ENCODE data around the gene CADPS2. TPM values are rescaled to one million over a fixed set of nuclear protein-coding genes. Genes with fewer than 3 reads are reported as not detected.

CADPS2 gene
- total and polyA plus RNA-seq, 3 experiments from 2014 or later = not detected

GRCh38 chr7:122619664-122620063 is 266.6 kb downstream of the CADPS2 start:
- H3K4me1 Mint-ChIP-seq = no peaks in the 10 kb centered on the region
- Histone ChIP-seq H3K36me3 (ENCODE audit: insufficient read depth, low read length) (no peaks in the 10 kb centered on the region), H3K4me1 (ENCODE audit: insufficient read depth, low read length) (no peaks in the 10 kb centered on the region), H3K9me3 (ENCODE audit: low read length) (no peaks in the 10 kb centered on the region), H3K27me3 (ENCODE audit: insufficient read depth, low read length, poor library complexity, severe bottlenecking) (no peaks in the 10 kb centered on the region), H3K4me3 (ENCODE audit: low read length) (no peak overlapping the region), H3K27ac (ENCODE audit: low read depth, low read length) (no peak overlapping the region)
- no peak for DNase-seq
- POLR2A ChIA-PET = no interaction called here
- H3K4me3 Mint-ChIP-seq = no peak overlapping the region
- no peaks in the 10 kb centered on the region for H3K27me3 Mint-ChIP-seq
- CTCF ChIA-PET = no interaction called here
- peaks cover under 1 to 21% (median 6%) of the 10 kb centered on the region in 5 donors for H3K9me3 Mint-ChIP-seq
- H3K27ac Mint-ChIP-seq = no peak overlapping the region
- H3K36me3 Mint-ChIP-seq = no peaks in the 10 kb centered on the region

- H3K27me3 Mint-ChIP-seq = no peaks in the 10 kb centered on the region
- H3K9me3 Mint-ChIP-seq = peaks cover 1 to 17% (median 4%) of the 10 kb centered on the region in 5 donors
- no peaks in the 10 kb centered on the region for H3K36me3 ChIP-seq (ENCODE audit: insufficient read depth, low read length)
- no peak overlapping the region for H3K4me3 Mint-ChIP-seq
- H3K27me3 ChIP-seq (ENCODE audit: insufficient read depth, low read length, poor library complexity, severe bottlenecking) = no peaks in the 10 kb centered on the region
- H3K4me3 ChIP-seq (ENCODE audit: low read length) = no peak overlapping the region
- CTCF ChIA-PET = no interaction called here
- no peaks in the 10 kb centered on the region for H3K4me1 ChIP-seq (ENCODE audit: insufficient read depth, low read length)
- POLR2A ChIA-PET = no interaction called here
- H3K36me3 Mint-ChIP-seq = no peaks in the 10 kb centered on the region
- no peak overlapping the region for H3K27ac Mint-ChIP-seq
- no peaks in the 10 kb centered on the region for H3K9me3 ChIP-seq (ENCODE audit: low read length)
- DNase-seq = no peak
- H3K4me1 Mint-ChIP-seq = no peaks in the 10 kb centered on the region
- no peak overlapping the region for H3K27ac ChIP-seq (ENCODE audit: low read depth, low read length)
Measured at GRCh38 chr7:122618585-122619189, 267.6 kb downstream of the CADPS2 start.

- CTCF ChIA-PET = no interaction called here
- DNase-seq = no peak
- Histone ChIP-seq H3K27ac (ENCODE audit: low read depth, low read length) (no peak overlapping the region), H3K4me1 (ENCODE audit: insufficient read depth, low read length) (no peaks in the 10 kb centered on the region), H3K9me3 (ENCODE audit: low read length) (no peaks in the 10 kb centered on the region), H3K4me3 (ENCODE audit: low read length) (no peak overlapping the region), H3K27me3 (ENCODE audit: insufficient read depth, low read length, poor library complexity, severe bottlenecking) (no peaks in the 10 kb centered on the region), H3K36me3 (ENCODE audit: insufficient read depth, low read length) (no peaks in the 10 kb centered on the region)
- H3K27me3 Mint-ChIP-seq = no peaks in the 10 kb centered on the region
- no peak overlapping the region for H3K27ac Mint-ChIP-seq
- peaks cover 0 to 21% (median 6%) of the 10 kb centered on the region in 5 donors for H3K9me3 Mint-ChIP-seq
- POLR2A ChIA-PET = no interaction called here
- H3K4me3 Mint-ChIP-seq = no peak overlapping the region
- no peaks in the 10 kb centered on the region for H3K36me3 Mint-ChIP-seq
- H3K4me1 Mint-ChIP-seq = no peaks in the 10 kb centered on the region
Measured at GRCh38 chr7:122616951-122617350, 269.3 kb downstream of the CADPS2 start.

GRCh38 chr7:122605929-122606328 is 280.3 kb downstream of the CADPS2 start:
- Mint-ChIP-seq H3K36me3 (peaks cover 0 to 2% (median 0%) of the 10 kb centered on the region in 3 donors), H3K27me3 (no peaks in the 10 kb centered on the region)
- CTCF ChIA-PET = no interaction called here

GRCh38 chr7:122604251-122604650 is 282.0 kb downstream of the CADPS2 start:
- POLR2A ChIA-PET = no interaction called here
- Mint-ChIP-seq H3K27me3 (no peaks in the 10 kb centered on the region), H3K36me3 (peaks cover 0 to 2% (median 0%) of the 10 kb centered on the region in 3 donors), H3K4me1 (no peaks in the 10 kb centered on the region), H3K4me3 (no peak overlapping the region), H3K9me3 (peaks cover 0 to 20% (median 5%) of the 10 kb centered on the region in 5 donors), H3K27ac (no peak overlapping the region)
- CTCF ChIA-PET = no interaction called here
- no peaks in the 10 kb centered on the region for H3K36me3 ChIP-seq (ENCODE audit: insufficient read depth, low read length)
- H3K27ac ChIP-seq (ENCODE audit: low read depth, low read length) = no peak overlapping the region
- H3K27me3 ChIP-seq (ENCODE audit: insufficient read depth, low read length, poor library complexity, severe bottlenecking) = no peaks in the 10 kb centered on the region
- DNase-seq = no peak
- no peaks in the 10 kb centered on the region for H3K4me1 ChIP-seq (ENCODE audit: insufficient read depth, low read length)
- no peak overlapping the region for H3K4me3 ChIP-seq (ENCODE audit: low read length)
- H3K9me3 ChIP-seq (ENCODE audit: low read length) = no peaks in the 10 kb centered on the region

More at GRCh38 chr7:122605929-122606328, 280.3 kb downstream of the CADPS2 start:
- Mint-ChIP-seq H3K4me3 (no peak overlapping the region), H3K4me1 (no peaks in the 10 kb centered on the region), H3K9me3 (peaks cover 0 to 27% (median 4%) of the 10 kb centered on the region in 5 donors), H3K27ac (no peak overlapping the region)
- H3K36me3 ChIP-seq (ENCODE audit: insufficient read depth, low read length) = no peaks in the 10 kb centered on the region
- no peaks in the 10 kb centered on the region for H3K27me3 ChIP-seq (ENCODE audit: insufficient read depth, low read length, poor library complexity, severe bottlenecking)
- no peak overlapping the region for H3K4me3 ChIP-seq (ENCODE audit: low read length)
- H3K4me1 ChIP-seq (ENCODE audit: insufficient read depth, low read length) = no peaks in the 10 kb centered on the region
- H3K9me3 ChIP-seq (ENCODE audit: low read length) = no peaks in the 10 kb centered on the region
- H3K27ac ChIP-seq (ENCODE audit: low read depth, low read length) = no peak overlapping the region
- POLR2A ChIA-PET = no interaction called here
- no peak for DNase-seq

GRCh38 chr7:122602800-122603199 is 283.5 kb downstream of the CADPS2 start:
- no peak overlapping the region for H3K4me3 Mint-ChIP-seq
- peaks cover 0 to 29% (median 5%) of the 10 kb centered on the region in 5 donors for H3K9me3 Mint-ChIP-seq
- CTCF ChIA-PET = no interaction called here
- Histone ChIP-seq H3K9me3 (ENCODE audit: low read length) (no peaks in the 10 kb centered on the region), H3K4me3 (ENCODE audit: low read length) (no peak overlapping the region), H3K36me3 (ENCODE audit: insufficient read depth, low read length) (no peaks in the 10 kb centered on the region), H3K27ac (ENCODE audit: low read depth, low read length) (no peak overlapping the region), H3K4me1 (ENCODE audit: insufficient read depth, low read length) (no peaks in the 10 kb centered on the region), H3K27me3 (ENCODE audit: insufficient read depth, low read length, poor library complexity, severe bottlenecking) (no peaks in the 10 kb centered on the region)
- no peak for DNase-seq
- no peaks in the 10 kb centered on the region for H3K4me1 Mint-ChIP-seq
- no peak overlapping the region for H3K27ac Mint-ChIP-seq
- POLR2A ChIA-PET = no interaction called here
- no peaks in the 10 kb centered on the region for H3K27me3 Mint-ChIP-seq
- peaks cover 0 to 2% (median 0%) of the 10 kb centered on the region in 3 donors for H3K36me3 Mint-ChIP-seq

GRCh38 chr7:122600630-122601029 is 285.6 kb downstream of the CADPS2 start:
- no peak overlapping the region for H3K4me3 Mint-ChIP-seq
- no peak for DNase-seq
- ChIA-PET POLR2A (no interaction called here), CTCF (no interaction called here)
- H3K4me3 ChIP-seq (ENCODE audit: low read length) = no peak overlapping the region
- peaks cover 0 to 30% (median 4%) of the 10 kb centered on the region in 5 donors for H3K9me3 Mint-ChIP-seq
- H3K9me3 ChIP-seq (ENCODE audit: low read length) = no peaks in the 10 kb centered on the region
- H3K4me1 Mint-ChIP-seq = no peaks in the 10 kb centered on the region
- H3K36me3 Mint-ChIP-seq = no peaks in the 10 kb centered on the region
- H3K27ac ChIP-seq (ENCODE audit: low read depth, low read length) = no peak overlapping the region
- no peaks in the 10 kb centered on the region for H3K27me3 ChIP-seq (ENCODE audit: insufficient read depth, low read length, poor library complexity, severe bottlenecking)
- no peaks in the 10 kb centered on the region for H3K36me3 ChIP-seq (ENCODE audit: insufficient read depth, low read length)
- no peaks in the 10 kb centered on the region for H3K27me3 Mint-ChIP-seq
- H3K4me1 ChIP-seq (ENCODE audit: insufficient read depth, low read length) = no peaks in the 10 kb centered on the region
- H3K27ac Mint-ChIP-seq = no peak overlapping the region

- Histone ChIP-seq H3K4me3 (ENCODE audit: low read length) (no peak overlapping the region), H3K36me3 (ENCODE audit: insufficient read depth, low read length) (no peaks in the 10 kb centered on the region), H3K9me3 (ENCODE audit: low read length) (no peaks in the 10 kb centered on the region), H3K27ac (ENCODE audit: low read depth, low read length) (no peak overlapping the region), H3K27me3 (ENCODE audit: insufficient read depth, low read length, poor library complexity, severe bottlenecking) (no peaks in the 10 kb centered on the region), H3K4me1 (ENCODE audit: insufficient read depth, low read length) (no peaks in the 10 kb centered on the region)
- Mint-ChIP-seq H3K36me3 (no peaks in the 10 kb centered on the region), H3K4me3 (no peak overlapping the region), H3K27ac (no peak overlapping the region), H3K9me3 (peaks cover 0 to 30% (median 4%) of the 10 kb centered on the region in 5 donors), H3K27me3 (no peaks in the 10 kb centered on the region), H3K4me1 (no peaks in the 10 kb centered on the region)
- no peak for DNase-seq
- ChIA-PET CTCF (no interaction called here), POLR2A (no interaction called here)
Measured at GRCh38 chr7:122600042-122600441, 286.2 kb downstream of the CADPS2 start.
